DMS79 (cell line): Measurements from ENCODE around the gene PLET1.
"Not testable (repeated sequence)": the region's sequence is repeated elsewhere in the genome, so short reads cannot be mapped to it uniquely, and the experiment has no call there.

Source experiments
- DNase-seq: peaks from one replicate; lab custom pipeline; 2025; lab: John Stamatoyannopoulos, UW

The PLET1 gene

GRCh38 chr11:112212290-112212689 lies 48.4 kb downstream of the PLET1 start:
- DNase-seq = no peak

GRCh38 chr11:112211536-112211935 lies 49.1 kb downstream of the PLET1 start:
- DNase-seq = no peak

GRCh38 chr11:112210890-112211289 lies 49.8 kb downstream of the PLET1 start:
- DNase-seq = no peak

DNA sequence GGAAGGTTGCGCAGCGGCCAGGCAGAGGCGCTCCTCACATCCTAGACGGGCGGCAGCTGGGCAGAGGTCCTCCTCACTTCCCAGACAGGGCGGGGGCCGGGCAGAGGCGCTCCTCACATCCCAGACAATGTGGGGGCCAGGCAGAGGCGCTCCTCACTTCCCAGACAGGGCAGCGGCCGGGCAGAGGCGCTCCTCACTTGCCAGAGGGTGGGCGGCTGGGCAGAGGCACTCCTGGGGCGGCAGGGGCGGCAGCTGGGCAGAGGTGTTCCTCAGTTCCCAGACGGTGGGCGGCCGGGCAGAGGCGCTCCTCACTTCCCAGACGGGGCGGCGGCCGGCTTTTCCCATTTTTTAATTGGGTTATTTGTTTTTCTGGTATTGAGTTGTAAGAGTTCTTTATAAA lies 54.6 kb downstream of the PLET1 start:
- no peak for DNase-seq

GRCh38 chr11:112200252-112200651 lies 60.4 kb downstream of the PLET1 start:
- no peak for DNase-seq

- not testable (repeated sequence) for DNase-seq
Observed at GRCh38 chr11:112199101-112199500, 61.6 kb downstream of the PLET1 start.
